Prostate gland (tissue), 2 donors: ENCODE results near the gene CCDC85B. TPM values are rescaled to one million over a fixed set of nuclear protein-coding genes. Genes with fewer than 3 reads are reported as not detected.
"Not testable (repeated sequence)": the region's sequence is repeated elsewhere in the genome, so short reads cannot be mapped to it uniquely, and the experiment has no call there.

Experiments
- DNase-seq: peaks from one replicate; pipeline ENCODE4 v3.0.0-alpha.2; 2019; ENCODE audit warnings: low spot score
- H3K27ac ChIP-seq, 2 donors: fragments of 200-600 bp; sonication (generic); 2 replicates each; pipeline ENCODE4 v1.5.1; 2017 to 2019
- H3K27me3 ChIP-seq: fragments of 200-600 bp; sonication (generic); replicated peaks from 2 replicates; pipeline ENCODE4 v1.5.1; 2019; ENCODE audit not compliant: insufficient read depth
- H3K36me3 ChIP-seq, 2 donors: fragments of 200-600 bp; sonication (generic); 1 replicate in 1 of 2; 2 replicates in 1 of 2; pipeline versions ENCODE4 v1.5.1 to v1.8.1; 2017 to 2019
- H3K4me1 ChIP-seq: fragments of 200-600 bp; sonication (generic); replicated peaks from 2 replicates; pipeline ENCODE4 v1.5.1; 2019
- H3K4me3 ChIP-seq, 2 donors: fragments of 200-600 bp; sonication (generic); 2 replicates each; pipeline ENCODE4 v1.5.1; 2017 to 2019
- H3K9me3 ChIP-seq: fragments of 200-600 bp; sonication (generic); 2 replicates; pipeline ENCODE4 v1.5.1; 2017
- CTCF ChIP-seq, 4 experiments: fragments of 200-600 bp in 2 of 4; fragments of 450-650 bp in 2 of 4; sonication (generic) in 2 of 4; IDR thresholded peaks; 1 replicate in 3 of 4; 2 replicates in 1 of 4; pipeline ENCODE4 v1.5.1; 2016 to 2019; ENCODE audit warnings: antibody characterized with exemption in 4 of 4, mild to moderate bottlenecking in 2 of 4, moderate library complexity in 2 of 4
- POLR2A ChIP-seq: fragments of 450-650 bp; IDR thresholded peaks from one replicate; pipeline ENCODE4 v1.6.1; 2016; ENCODE audit warnings: antibody characterized with exemption, mild to moderate bottlenecking
- POLR2AphosphoS5 ChIP-seq: sonication (generic); formaldehyde crosslinking; IDR thresholded peaks from one replicate; pipeline ENCODE4 v1.6.1; 2017; ENCODE audit warnings: antibody characterized with exemption
- WGBS: methylation state at CpG from one replicate; pipeline ENCODE4 v1.1.5; 2018; 5-methylcytosine and 5-hydroxymethylcytosine counted together
- intact Hi-C: fragments of 100-400 bp; cut with DNase I; formaldehyde crosslinking; loops from one replicate; pipeline ENCODE4 v1.14.2; 2022
- total RNA-seq, 2 donors: library from RNA; depleted of rRNA; stranded (reverse); fragments of >200 nt; gene quantifications; one replicate each; pipeline ENCODE4 v1.1.0, GENCODE V29; 2016

Gene CCDC85B
- total RNA-seq, 2 donors from 2014 or later: 40.4 to 55.0 TPM

- WGBS: 77% methylated on average over 3 of the region's 3 CpGs
- DNase-seq: no peak
- TF ChIP-seq CTCF (IDR thresholded peaks at IDR 0.05): no peak
- no peak for TF ChIP-seq POLR2A
- no peak for TF ChIP-seq POLR2AphosphoS5
These were observed 42.7 kb upstream of the CCDC85B start for GRCh38 chr11:65847746-65848145.

GRCh38 chr11:65848693-65849092 is 41.8 kb upstream of the CCDC85B start:
- DNase-seq: not testable (repeated sequence)

More at GRCh38 chr11:65847746-65848145, 42.7 kb upstream of the CCDC85B start:
- Histone ChIP-seq H3K27me3 (no peaks in the 10 kb centered on the region), H3K36me3 (peaks cover 0 to 9% of the 10 kb centered on the region in 2 donors), H3K9me3 (no peaks in the 10 kb centered on the region), H3K27ac (no peak overlapping the region), H3K4me3 (no peak overlapping the region), H3K4me1 (no peaks in the 10 kb centered on the region)
- intact Hi-C loops: no loop called here

GRCh38 chr11:65849366-65849765 is 41.1 kb upstream of the CCDC85B start:
- WGBS: 54% methylated on average over 8 of the region's 8 CpGs
- Histone ChIP-seq H3K4me1 (no peaks in the 10 kb centered on the region), H3K4me3 (no peak overlapping the region), H3K36me3 (peaks cover 0 to 19% of the 10 kb centered on the region in 2 donors), H3K27ac (no peak overlapping the region), H3K27me3 (no peaks in the 10 kb centered on the region), H3K9me3 (no peaks in the 10 kb centered on the region)
- intact Hi-C loops: no loop called here
- TF ChIP-seq POLR2AphosphoS5 (no peak), CTCF (IDR thresholded peaks at IDR 0.05) (no peak), POLR2A (no peak)
- no peak for DNase-seq

More at GRCh38 chr11:65848693-65849092, 41.8 kb upstream of the CCDC85B start:
- H3K27me3 ChIP-seq, H3K9me3 ChIP-seq, H3K4me1 ChIP-seq, H3K27ac ChIP-seq, H3K4me3 ChIP-seq, intact Hi-C loops: not testable (repeated sequence)
- H3K36me3 ChIP-seq: peaks cover 0 to 12% of the 10 kb centered on the region in 2 donors
- 57% methylated on average over 7 of the region's 7 CpGs for WGBS

- no peaks in the 10 kb centered on the region for H3K27me3 ChIP-seq
- TF ChIP-seq CTCF (IDR thresholded peaks at IDR 0.05): no peak
- no peak for TF ChIP-seq POLR2AphosphoS5
- no peak for TF ChIP-seq POLR2A
- H3K36me3 ChIP-seq: peaks cover 0 to 21% of the 10 kb centered on the region in 2 donors
- DNase-seq: no peak
- intact Hi-C loops: no loop called here
- no peak overlapping the region for H3K4me3 ChIP-seq
- no peaks in the 10 kb centered on the region for H3K4me1 ChIP-seq
- WGBS: 44% methylated on average over 16 of the region's 16 CpGs
- no peaks in the 10 kb centered on the region for H3K9me3 ChIP-seq
- no peak overlapping the region for H3K27ac ChIP-seq
These were observed 40.7 kb upstream of the CCDC85B start for GRCh38 chr11:65849771-65850216.

GRCh38 chr11:65850217-65851082 is 40.0 kb upstream of the CCDC85B start:
- DNase-seq: no peak
- Histone ChIP-seq H3K4me3 (no peak overlapping the region), H3K36me3 (peaks cover 4 to 27% of the 10 kb centered on the region in 2 donors), H3K27me3 (no peaks in the 10 kb centered on the region), H3K27ac (no peak overlapping the region), H3K4me1 (no peaks in the 10 kb centered on the region), H3K9me3 (no peaks in the 10 kb centered on the region)
- TF ChIP-seq POLR2A (no peak), POLR2AphosphoS5 (no peak)
- intact Hi-C loops: no loop called here
- WGBS: 86% methylated on average over 19 of the region's 20 CpGs
